ENCODE data around the gene TMEM87A. TPM values are rescaled to one million over a fixed set of nuclear protein-coding genes. Genes with fewer than 3 reads are reported as not detected.
A peak's percentile ranks its signal among the peaks of the same experiment; 100 is the strongest.
"Not testable (repeated sequence)": the region's sequence is repeated elsewhere in the genome, so short reads cannot be mapped to it uniquely, and the experiment has no call there.

The TMEM87A gene
- total RNA-seq (10 to 100 TPM; 44.0 to 55.4 (median 45.4) TPM), total RNA-seq (74.7 to 142 (median 99.7) reads per million in 29 experiments)
- total RNA-seq (2013), result 61.2 TPM

- no peaks in the 10 kb centered on the region for H3K27me3 Mint-ChIP-seq
- peak within 1 kb of the TSS; percentile 88 for H3K27ac ChIP-seq (ENCODE audit: low read length)
- peaks cover 12 to 26% of the 10 kb centered on the region in 2 experiments for H3K4me1 ChIP-seq (ENCODE audit: control insufficient read depth in 1 of 2, extremely low read depth in 1 of 2, insufficient read depth in 2 of 2, low read length in 2 of 2)
- H3K4me3 Mint-ChIP-seq, result peak within 1 kb of the TSS; percentile 92 to 99 (median 98)
- 0% methylated on average over 44 of the region's 52 CpGs for WGBS (ENCODE audit: insufficient coverage)
- H3K27ac Mint-ChIP-seq, result peak within 1 kb of the TSS; percentile 98 to 100
- H3K36me3 ChIP-seq (ENCODE audit: control insufficient read depth in 2 of 2, extremely low read depth in 1 of 2, insufficient read depth in 1 of 2, low read length in 1 of 2), result peaks cover 0 to 1% of the 10 kb centered on the region in 2 donors
- H3K36me3 Mint-ChIP-seq, result peaks cover 13% of the 10 kb centered on the region
- ChIA-PET CTCF (interaction anchor here in 1 of 2 donors (0.6 kb wide), 1 partner anchor 304 kb away, joined by 3 read pairs; no protein-coding TSS in a partner anchor), POLR2A (interaction anchor here (0.5 to 0.8 kb wide), 5 partner anchors 9 to 1237 kb away, joined by 3 to 5 read pairs (median 3); no protein-coding TSS in a partner anchor)
- DNase-seq (peak; percentile 89 to 98 (median 94)), ATAC-seq (replicated peaks in 1 of 4) (peak; percentile 92 to 93 (median 93))
- H3K4me3 ChIP-seq (ENCODE audit: control insufficient read depth in 1 of 2, extremely low read depth in 1 of 2, low read length in 1 of 2), result peak within 1 kb of the TSS; percentile 87 to 99
- H3K4me1 Mint-ChIP-seq, result peaks cover 58 to 69% (median 63%) of the 10 kb centered on the region in 3 donors
- H3K9me3 ChIP-seq, result no peaks in the 10 kb centered on the region
- no peaks in the 10 kb centered on the region for H3K27me3 ChIP-seq (replicated peaks in 1 of 2; ENCODE audit: control insufficient read depth in 2 of 2, extremely low read depth in 1 of 2, insufficient read depth in 2 of 2, low read length in 1 of 2)
- no peaks in the 10 kb centered on the region for H3K9me3 Mint-ChIP-seq
Observed at GRCh38 chr15:42272939-42273899, at the start of gene TMEM87A, which contains the start of gene GANC. Gene TMEM87A, minus strand, starts transcription at chr15:42273433. Its CDS starts 35 bp downstream, at chr15:42273398. Gene GANC, plus strand, starts transcription at chr15:42273201. Its CDS starts 1,281 bp downstream, at chr15:42274482.

- POLR2A ChIA-PET, result no interaction called here
- Histone ChIP-seq H3K36me3 (ENCODE audit: control insufficient read depth in 2 of 2, extremely low read depth in 1 of 2, insufficient read depth in 1 of 2, low read length in 1 of 2) (peaks cover 0 to 18% of the 10 kb centered on the region in 2 donors), H3K27ac (ENCODE audit: low read length) (no peak overlapping the region), H3K4me3 (ENCODE audit: control insufficient read depth in 1 of 2, extremely low read depth in 1 of 2, low read length in 1 of 2) (no peak overlapping the region), H3K27me3 (replicated peaks in 1 of 2; ENCODE audit: control insufficient read depth in 2 of 2, extremely low read depth in 1 of 2, insufficient read depth in 2 of 2, low read length in 1 of 2) (no peaks in the 10 kb centered on the region), H3K9me3 (no peaks in the 10 kb centered on the region), H3K4me1 (ENCODE audit: control insufficient read depth in 1 of 2, extremely low read depth in 1 of 2, insufficient read depth in 2 of 2, low read length in 2 of 2) (no peaks in the 10 kb centered on the region)
- no peak overlapping the region for H3K27ac Mint-ChIP-seq
- no peak overlapping the region for H3K4me3 Mint-ChIP-seq
- CTCF ChIA-PET, result no interaction called here
- DNase-seq (no peak), ATAC-seq (replicated peaks in 1 of 4) (no peak)
- peaks cover 47% of the 10 kb centered on the region for H3K36me3 Mint-ChIP-seq
- H3K27me3 Mint-ChIP-seq, result no peaks in the 10 kb centered on the region
- no peaks in the 10 kb centered on the region for H3K4me1 Mint-ChIP-seq
- no CpG with 5 or more reads among the region's 2 CpGs for WGBS (ENCODE audit: insufficient coverage)
- H3K9me3 Mint-ChIP-seq, result no peaks in the 10 kb centered on the region
Observed at GRCh38 chr15:42319206-42319605, 46.0 kb upstream of the TMEM87A start.

GRCh38 chr15:42316282-42316805, 43.1 kb upstream of the TMEM87A start:
- DNase-seq; CTCF ChIA-PET; H3K4me1 ChIP-seq (ENCODE audit: control insufficient read depth in 1 of 2, extremely low read depth in 1 of 2, insufficient read depth in 2 of 2, low read length in 2 of 2); H3K9me3 ChIP-seq; H3K27ac ChIP-seq (ENCODE audit: low read length); ATAC-seq (replicated peaks in 1 of 4); H3K9me3 Mint-ChIP-seq; H3K4me3 ChIP-seq (ENCODE audit: control insufficient read depth in 1 of 2, extremely low read depth in 1 of 2, low read length in 1 of 2); H3K4me3 Mint-ChIP-seq; H3K27ac Mint-ChIP-seq; H3K27me3 ChIP-seq (replicated peaks in 1 of 2; ENCODE audit: control insufficient read depth in 2 of 2, extremely low read depth in 1 of 2, insufficient read depth in 2 of 2, low read length in 1 of 2); H3K36me3 ChIP-seq (ENCODE audit: control insufficient read depth in 2 of 2, extremely low read depth in 1 of 2, insufficient read depth in 1 of 2, low read length in 1 of 2); H3K27me3 Mint-ChIP-seq; H3K4me1 Mint-ChIP-seq; POLR2A ChIA-PET: not testable (repeated sequence)
- peaks cover 41% of the 10 kb centered on the region for H3K36me3 Mint-ChIP-seq
- WGBS (ENCODE audit: insufficient coverage), result 0% methylated on average over 1 of the region's 11 CpGs

- ATAC-seq (replicated peaks in 1 of 4), result no peak
- Mint-ChIP-seq H3K4me1 (no peaks in the 10 kb centered on the region), H3K9me3 (no peaks in the 10 kb centered on the region), H3K4me3 (no peak overlapping the region), H3K27ac (no peak overlapping the region), H3K36me3 (peaks cover 42% of the 10 kb centered on the region), H3K27me3 (no peaks in the 10 kb centered on the region)
- H3K9me3 ChIP-seq, result no peaks in the 10 kb centered on the region
- WGBS (ENCODE audit: insufficient coverage), result no CpG with 5 or more reads among the region's 1 CpG
- CTCF ChIA-PET, result no interaction called here
- no peaks in the 10 kb centered on the region for H3K27me3 ChIP-seq (replicated peaks in 1 of 2; ENCODE audit: control insufficient read depth in 2 of 2, extremely low read depth in 1 of 2, insufficient read depth in 2 of 2, low read length in 1 of 2)
- H3K36me3 ChIP-seq (ENCODE audit: control insufficient read depth in 2 of 2, extremely low read depth in 1 of 2, insufficient read depth in 1 of 2, low read length in 1 of 2), result peaks cover 3 to 11% of the 10 kb centered on the region in 2 donors
- no peak overlapping the region for H3K4me3 ChIP-seq (ENCODE audit: control insufficient read depth in 1 of 2, extremely low read depth in 1 of 2, low read length in 1 of 2)
- no peak overlapping the region for H3K27ac ChIP-seq (ENCODE audit: low read length)
- H3K4me1 ChIP-seq (ENCODE audit: control insufficient read depth in 1 of 2, extremely low read depth in 1 of 2, insufficient read depth in 2 of 2, low read length in 2 of 2), result no peaks in the 10 kb centered on the region
- DNase-seq, result no peak
- POLR2A ChIA-PET, result no interaction called here
Observed at GRCh38 chr15:42315521-42315920, 42.3 kb upstream of the TMEM87A start.

GRCh38 chr15:42314818-42315217, 41.6 kb upstream of the TMEM87A start:
- Mint-ChIP-seq H3K36me3 (peaks cover 49% of the 10 kb centered on the region), H3K4me1 (no peaks in the 10 kb centered on the region), H3K27ac (no peak overlapping the region), H3K4me3 (no peak overlapping the region), H3K9me3 (no peaks in the 10 kb centered on the region), H3K27me3 (no peaks in the 10 kb centered on the region)
- no peak overlapping the region for H3K4me3 ChIP-seq (ENCODE audit: control insufficient read depth in 1 of 2, extremely low read depth in 1 of 2, low read length in 1 of 2)
- no peak overlapping the region for H3K27ac ChIP-seq (ENCODE audit: low read length)
- peaks cover 6 to 15% of the 10 kb centered on the region in 2 donors for H3K36me3 ChIP-seq (ENCODE audit: control insufficient read depth in 2 of 2, extremely low read depth in 1 of 2, insufficient read depth in 1 of 2, low read length in 1 of 2)
- ChIA-PET CTCF (no interaction called here), POLR2A (no interaction called here)
- ATAC-seq (replicated peaks in 1 of 4) (no peak), DNase-seq (no peak)
- H3K4me1 ChIP-seq (ENCODE audit: control insufficient read depth in 1 of 2, extremely low read depth in 1 of 2, insufficient read depth in 2 of 2, low read length in 2 of 2), result no peaks in the 10 kb centered on the region
- WGBS (ENCODE audit: insufficient coverage), result no CpG with 5 or more reads among the region's 1 CpG
- H3K9me3 ChIP-seq, result no peaks in the 10 kb centered on the region
- H3K27me3 ChIP-seq (replicated peaks in 1 of 2; ENCODE audit: control insufficient read depth in 2 of 2, extremely low read depth in 1 of 2, insufficient read depth in 2 of 2, low read length in 1 of 2), result no peaks in the 10 kb centered on the region

- ChIA-PET CTCF (no interaction called here), POLR2A (no interaction called here)
- Histone ChIP-seq H3K36me3 (ENCODE audit: control insufficient read depth in 2 of 2, extremely low read depth in 1 of 2, insufficient read depth in 1 of 2, low read length in 1 of 2) (peaks cover 6 to 21% of the 10 kb centered on the region in 2 donors), H3K4me1 (ENCODE audit: control insufficient read depth in 1 of 2, extremely low read depth in 1 of 2, insufficient read depth in 2 of 2, low read length in 2 of 2) (no peaks in the 10 kb centered on the region), H3K27ac (ENCODE audit: low read length) (no peak overlapping the region), H3K9me3 (no peaks in the 10 kb centered on the region), H3K4me3 (ENCODE audit: control insufficient read depth in 1 of 2, extremely low read depth in 1 of 2, low read length in 1 of 2) (no peak overlapping the region), H3K27me3 (replicated peaks in 1 of 2; ENCODE audit: control insufficient read depth in 2 of 2, extremely low read depth in 1 of 2, insufficient read depth in 2 of 2, low read length in 1 of 2) (no peaks in the 10 kb centered on the region)
- Mint-ChIP-seq H3K9me3 (no peaks in the 10 kb centered on the region), H3K27ac (no peak overlapping the region), H3K4me1 (no peaks in the 10 kb centered on the region), H3K36me3 (peaks cover 51% of the 10 kb centered on the region), H3K27me3 (no peaks in the 10 kb centered on the region), H3K4me3 (no peak overlapping the region)
- ATAC-seq (replicated peaks in 1 of 4), result no peak
- DNase-seq, result no peak
- 67% methylated on average over 1 of the region's 3 CpGs for WGBS (ENCODE audit: insufficient coverage)
Observed at GRCh38 chr15:42313463-42313862, 40.2 kb upstream of the TMEM87A start.
